Measurements from ENCODE around the gene WFDC1.

- TF ChIP-seq POLR2A (IDR thresholded peaks at IDR 0.05): no peak
- TF ChIP-seq, protein P1, sequence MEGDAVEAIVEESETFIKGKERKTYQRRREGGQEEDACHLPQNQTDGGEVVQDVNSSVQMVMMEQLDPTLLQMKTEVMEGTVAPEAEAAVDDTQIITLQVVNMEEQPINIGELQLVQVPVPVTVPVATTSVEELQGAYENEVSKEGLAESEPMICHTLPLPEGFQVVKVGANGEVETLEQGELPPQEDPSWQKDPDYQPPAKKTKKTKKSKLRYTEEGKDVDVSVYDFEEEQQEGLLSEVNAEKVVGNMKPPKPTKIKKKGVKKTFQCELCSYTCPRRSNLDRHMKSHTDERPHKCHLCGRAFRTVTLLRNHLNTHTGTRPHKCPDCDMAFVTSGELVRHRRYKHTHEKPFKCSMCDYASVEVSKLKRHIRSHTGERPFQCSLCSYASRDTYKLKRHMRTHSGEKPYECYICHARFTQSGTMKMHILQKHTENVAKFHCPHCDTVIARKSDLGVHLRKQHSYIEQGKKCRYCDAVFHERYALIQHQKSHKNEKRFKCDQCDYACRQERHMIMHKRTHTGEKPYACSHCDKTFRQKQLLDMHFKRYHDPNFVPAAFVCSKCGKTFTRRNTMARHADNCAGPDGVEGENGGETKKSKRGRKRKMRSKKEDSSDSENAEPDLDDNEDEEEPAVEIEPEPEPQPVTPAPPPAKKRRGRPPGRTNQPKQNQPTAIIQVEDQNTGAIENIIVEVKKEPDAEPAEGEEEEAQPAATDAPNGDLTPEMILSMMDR (IDR thresholded peaks at IDR 0.05): no peak
Observed at GRCh38 chr16:84322749-84323148, 28.1 kb downstream of the WFDC1 start.

Data from vagina (tissue), 2 donors.